GM23338 (cell line): Measurements from ENCODE around the gene NBAS. TPM values are rescaled to one million over a fixed set of nuclear protein-coding genes. Genes with fewer than 3 reads are reported as not detected.
A peak's percentile ranks its signal among the peaks of the same experiment; 100 is the strongest.

Source experiments
- ATAC-seq: fragments of 200-7000 bp; cut with Tn5 transposase; 3 replicates; pipeline ENCODE4 v1.9.1; 2020
- DNase-seq: peaks from one replicate; pipeline ENCODE4 v3.0.0-alpha.2; 2015; ENCODE audit warnings: low spot score
- H2AFZ ChIP-seq: fragments of 200-600 bp; sonication (generic); 2 replicates; pipeline ENCODE4 v1.8.0; 2016; ENCODE audit warnings: antibody characterized with exemption, mild to moderate bottlenecking, moderate library complexity
- H3F3A ChIP-seq: fragments of 200-600 bp; sonication (generic); replicated peaks from 2 replicates; pipeline ENCODE4 v1.8.0; 2017; ENCODE audit warnings: antibody characterized with exemption, mixed run types, low read depth
- H3K27ac ChIP-seq: fragments of 200-600 bp; sonication (generic); 2 replicates; pipeline ENCODE4 v1.6.1; 2016; ENCODE audit warnings: low read depth
- H3K27me3 ChIP-seq: fragments of 200-600 bp; sonication (generic); 2 replicates; pipeline ENCODE4 v1.8.0; 2016; ENCODE audit warnings: mild to moderate bottlenecking, mixed run types, moderate library complexity; ENCODE audit not compliant: insufficient read depth
- H3K36me3 ChIP-seq: fragments of 200-600 bp; sonication (generic); 2 replicates; pipeline ENCODE4 v1.8.0; 2016; ENCODE audit warnings: mild to moderate bottlenecking; ENCODE audit not compliant: insufficient read depth
- H3K4me1 ChIP-seq: fragments of 200-600 bp; sonication (generic); 2 replicates; pipeline ENCODE4 v1.8.0; 2016; ENCODE audit warnings: mild to moderate bottlenecking, moderate library complexity; ENCODE audit not compliant: insufficient read depth
- H3K4me2 ChIP-seq: fragments of 200-600 bp; sonication (generic); 2 replicates; pipeline ENCODE4 v1.7.1; 2017; ENCODE audit warnings: mixed run types
- H3K4me3 ChIP-seq: fragments of 200-600 bp; sonication (generic); 2 replicates; pipeline ENCODE4 v1.6.1; 2016; ENCODE audit warnings: mixed run types
- H3K79me2 ChIP-seq: fragments of 200-600 bp; sonication (generic); replicated peaks from 2 replicates; pipeline ENCODE4 v1.8.0; 2017; ENCODE audit warnings: mild to moderate bottlenecking; ENCODE audit not compliant: insufficient read depth
- H3K9me2 ChIP-seq: fragments of 200-600 bp; sonication (generic); 2 replicates; pipeline ENCODE4 v1.8.0; 2017; ENCODE audit not compliant: insufficient read depth
- H4K20me1 ChIP-seq: fragments of 200-600 bp; sonication (generic); replicated peaks from 2 replicates; pipeline ENCODE4 v1.8.0; 2017; ENCODE audit warnings: mild to moderate bottlenecking; ENCODE audit not compliant: insufficient read depth
- H3K27ac Mint-ChIP-seq: 2 replicates; pipeline ENCODE4 v1.8.0; 2020; ENCODE audit warnings: inconsistent platforms, mild to moderate bottlenecking, moderate library complexity, mixed read lengths
- H3K27me3 Mint-ChIP-seq: 3 replicates; pipeline ENCODE4 v1.8.0; 2022; ENCODE audit warnings: low read depth, mild to moderate bottlenecking, moderate library complexity, mixed read lengths, inconsistent platforms; ENCODE audit not compliant: insufficient read depth, poor library complexity
- H3K36me3 Mint-ChIP-seq: 3 replicates; pipeline ENCODE4 v1.8.0; 2021; ENCODE audit warnings: low read depth, mild to moderate bottlenecking, inconsistent platforms, moderate library complexity, mixed read lengths
- H3K4me1 Mint-ChIP-seq: 3 replicates; pipeline ENCODE4 v1.8.0; 2020; ENCODE audit warnings: mild to moderate bottlenecking, inconsistent platforms, mixed read lengths
- H3K4me3 Mint-ChIP-seq: 3 replicates; pipeline ENCODE4 v1.8.0; 2021; ENCODE audit warnings: moderate library complexity, mild to moderate bottlenecking, inconsistent platforms, mixed read lengths
- H3K9me3 Mint-ChIP-seq: 3 replicates; pipeline ENCODE4 v1.8.0; 2020; ENCODE audit warnings: moderate library complexity, mild to moderate bottlenecking, inconsistent platforms, mixed read lengths
- CREB1 ChIP-seq: fragments of 250-450 bp; sonication (Bioruptor Pico); IDR thresholded peaks from 2 replicates; pipeline ENCODE4 v1.5.0; 2020; ENCODE audit warnings: low read depth, mild to moderate bottlenecking, moderate library complexity
- EZH2 ChIP-seq: fragments of 200-600 bp; sonication (generic); IDR thresholded peaks from one replicate; pipeline ENCODE4 v1.8.0; 2017; ENCODE audit warnings: antibody characterized with exemption, mild to moderate bottlenecking, low read depth; ENCODE audit not compliant: unreplicated experiment
- EZH2phosphoT487 ChIP-seq: fragments of 200-600 bp; sonication (generic); IDR thresholded peaks from one replicate; pipeline ENCODE4 v1.8.1; 2018; ENCODE audit warnings: antibody characterized with exemption; ENCODE audit not compliant: unreplicated experiment
- POLR2AphosphoS5 ChIP-seq: IDR thresholded peaks from 2 replicates; pipeline ENCODE4 v1.6.1; 2016; ENCODE audit warnings: antibody characterized with exemption, low read depth
- ZNF331 ChIP-seq: fragments of 250-450 bp; sonication (Bioruptor Pico); IDR thresholded peaks from 2 replicates; pipeline ENCODE4 v1.5.0; 2020; ENCODE audit warnings: low read depth, mild to moderate bottlenecking, moderate library complexity
- polyA plus RNA-seq: library from polyadenylated mRNA; unstranded; fragments of >200 nt; fragmentation: Nextera tagmentation; extraction: Ambion mirVana; gene quantifications from 2 replicates; pipeline ENCODE4 v1.2.1, GENCODE V29; 2016
- total RNA-seq: library from RNA; depleted of rRNA; stranded (reverse); fragments of >200 nt; shearing (Covaris generic); gene quantifications from 2 replicates; pipeline ENCODE4 v1.2.3, GENCODE V29; 2014
- TF ChIP-seq, protein P1 (sequence below), 2 experiments: fragments of 200-600 bp in 1 of 2; sonication (generic) in 1 of 2; conservative IDR thresholded peaks; 2 replicates each; pipeline versions ENCODE4 v1.5.1 to v1.6.1; 2016 to 2017; ENCODE audit warnings: antibody characterized with exemption in 2 of 2, low read depth in 2 of 2, mild to moderate bottlenecking in 2 of 2, moderate library complexity in 1 of 2
- TF ChIP-seq, protein P2 (sequence below): IDR thresholded peaks from 2 replicates; pipeline ENCODE4 v1.6.1; 2016; ENCODE audit warnings: antibody characterized with exemption

The NBAS gene
- total and polyA plus RNA-seq, 2 experiments from 2014 or later: 24.8 to 38.9 TPM

DNA sequence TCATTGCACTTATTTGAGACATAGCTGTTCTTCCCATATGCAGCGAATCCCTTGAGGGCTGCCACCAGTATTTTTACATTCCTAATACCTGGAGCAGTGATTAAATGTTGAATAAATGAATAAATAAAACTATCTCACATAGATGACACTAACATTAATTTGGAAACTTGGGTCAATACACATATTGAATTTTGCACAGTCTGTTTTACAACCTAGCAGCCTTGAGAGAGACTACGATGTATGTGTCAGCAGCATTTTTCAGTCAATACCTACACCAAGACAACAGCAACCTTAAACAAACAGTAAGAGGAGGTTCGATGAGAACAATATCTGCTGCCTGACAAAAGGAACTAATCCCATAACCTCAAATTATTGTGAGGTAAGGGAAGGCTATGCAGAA lies 53.4 kb downstream of the NBAS start:
- Histone ChIP-seq H3K27ac (no peak overlapping the region), H3K9me2 (no peaks in the 10 kb centered on the region), H3F3A (no peaks in the 10 kb centered on the region), H3K79me2 (no peaks in the 10 kb centered on the region), H3K4me3 (no peak overlapping the region), H3K27me3 (no peaks in the 10 kb centered on the region), H2AFZ (no peak overlapping the region), H4K20me1 (no peaks in the 10 kb centered on the region), H3K4me1 (peaks cover 7% of the 10 kb centered on the region; the same call in 1 of the 2 replicates), H3K4me2 (no peak overlapping the region), H3K36me3 (peaks cover 4% of the 10 kb centered on the region; the same call in 1 of the 2 replicates)
- no peak overlapping the region for H3K4me3 Mint-ChIP-seq
- DNase-seq (no peak), ATAC-seq (no peak)
- H3K27ac Mint-ChIP-seq: no peak overlapping the region; the same call in 1 of the 2 replicates
- H3K27me3 Mint-ChIP-seq: no peaks in the 10 kb centered on the region
- peaks cover 14% of the 10 kb centered on the region; the same call in 2 of the 3 replicates for H3K36me3 Mint-ChIP-seq
- H3K9me3 Mint-ChIP-seq: no peaks in the 10 kb centered on the region
- H3K4me1 Mint-ChIP-seq: peaks cover 16% of the 10 kb centered on the region; the same call in 2 of the 3 replicates
- TF ChIP-seq, protein P1, sequence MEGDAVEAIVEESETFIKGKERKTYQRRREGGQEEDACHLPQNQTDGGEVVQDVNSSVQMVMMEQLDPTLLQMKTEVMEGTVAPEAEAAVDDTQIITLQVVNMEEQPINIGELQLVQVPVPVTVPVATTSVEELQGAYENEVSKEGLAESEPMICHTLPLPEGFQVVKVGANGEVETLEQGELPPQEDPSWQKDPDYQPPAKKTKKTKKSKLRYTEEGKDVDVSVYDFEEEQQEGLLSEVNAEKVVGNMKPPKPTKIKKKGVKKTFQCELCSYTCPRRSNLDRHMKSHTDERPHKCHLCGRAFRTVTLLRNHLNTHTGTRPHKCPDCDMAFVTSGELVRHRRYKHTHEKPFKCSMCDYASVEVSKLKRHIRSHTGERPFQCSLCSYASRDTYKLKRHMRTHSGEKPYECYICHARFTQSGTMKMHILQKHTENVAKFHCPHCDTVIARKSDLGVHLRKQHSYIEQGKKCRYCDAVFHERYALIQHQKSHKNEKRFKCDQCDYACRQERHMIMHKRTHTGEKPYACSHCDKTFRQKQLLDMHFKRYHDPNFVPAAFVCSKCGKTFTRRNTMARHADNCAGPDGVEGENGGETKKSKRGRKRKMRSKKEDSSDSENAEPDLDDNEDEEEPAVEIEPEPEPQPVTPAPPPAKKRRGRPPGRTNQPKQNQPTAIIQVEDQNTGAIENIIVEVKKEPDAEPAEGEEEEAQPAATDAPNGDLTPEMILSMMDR (conservative IDR thresholded peaks at IDR 0.05; ENCODE audit: low read depth in 2 of 2): no peak
- TF ChIP-seq ZNF331: no peak
- TF ChIP-seq EZH2phosphoT487: no peak
- TF ChIP-seq, protein P2, sequence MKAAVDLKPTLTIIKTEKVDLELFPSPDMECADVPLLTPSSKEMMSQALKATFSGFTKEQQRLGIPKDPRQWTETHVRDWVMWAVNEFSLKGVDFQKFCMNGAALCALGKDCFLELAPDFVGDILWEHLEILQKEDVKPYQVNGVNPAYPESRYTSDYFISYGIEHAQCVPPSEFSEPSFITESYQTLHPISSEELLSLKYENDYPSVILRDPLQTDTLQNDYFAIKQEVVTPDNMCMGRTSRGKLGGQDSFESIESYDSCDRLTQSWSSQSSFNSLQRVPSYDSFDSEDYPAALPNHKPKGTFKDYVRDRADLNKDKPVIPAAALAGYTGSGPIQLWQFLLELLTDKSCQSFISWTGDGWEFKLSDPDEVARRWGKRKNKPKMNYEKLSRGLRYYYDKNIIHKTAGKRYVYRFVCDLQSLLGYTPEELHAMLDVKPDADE: no peak

DNA sequence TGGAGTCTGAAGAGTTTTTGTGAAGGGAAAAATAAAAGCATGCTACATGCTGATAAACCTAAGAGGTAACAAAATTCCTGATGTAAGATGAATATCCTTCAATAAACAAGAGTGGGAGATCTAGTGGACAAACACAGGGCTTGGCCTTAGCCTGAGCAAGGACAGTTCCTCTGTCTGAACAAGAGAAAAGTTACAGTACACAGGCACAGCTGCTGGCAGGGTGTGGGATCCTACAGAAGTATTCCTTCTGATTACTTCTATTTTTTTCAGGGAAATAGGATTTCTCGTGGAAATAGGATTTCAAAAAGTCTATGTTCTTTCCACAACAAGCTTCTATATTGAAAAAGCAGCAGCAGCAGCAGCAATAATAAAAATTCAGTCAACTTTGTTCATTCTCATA lies 54.1 kb downstream of the NBAS start:
- Histone ChIP-seq H3K9me2 (no peaks in the 10 kb centered on the region), H3K27me3 (no peaks in the 10 kb centered on the region), H2AFZ (no peak overlapping the region), H3K4me3 (no peak overlapping the region), H3K4me2 (no peak overlapping the region), H3K79me2 (no peaks in the 10 kb centered on the region), H3F3A (no peaks in the 10 kb centered on the region), H4K20me1 (no peaks in the 10 kb centered on the region), H3K27ac (no peak overlapping the region), H3K4me1 (peaks cover 7% of the 10 kb centered on the region; the same call in 1 of the 2 replicates), H3K36me3 (peaks cover 4% of the 10 kb centered on the region; the same call in 1 of the 2 replicates)
- peaks cover 16% of the 10 kb centered on the region; the same call in 2 of the 3 replicates for H3K4me1 Mint-ChIP-seq
- no peak overlapping the region for H3K4me3 Mint-ChIP-seq
- H3K27ac Mint-ChIP-seq: peak overlapping the region; percentile 2; the same call in 1 of the 2 replicates
- H3K9me3 Mint-ChIP-seq: no peaks in the 10 kb centered on the region
- no peak for DNase-seq
- peaks cover 12% of the 10 kb centered on the region; the same call in 2 of the 3 replicates for H3K36me3 Mint-ChIP-seq
- no peak for ATAC-seq
- no peaks in the 10 kb centered on the region for H3K27me3 Mint-ChIP-seq
- TF ChIP-seq CREB1 (CRISPR knock-in tag) (no peak), ZNF331 (no peak), EZH2 (no peak), EZH2phosphoT487 (no peak), POLR2AphosphoS5 (no peak)
- TF ChIP-seq, protein P1 (conservative IDR thresholded peaks at IDR 0.05; ENCODE audit: low read depth in 2 of 2): no peak
- TF ChIP-seq, protein P2: no peak
